HEK293T (cell line): ENCODE data around the gene MMP3.

Source experiments
- FOXA1 ChIP-seq: fragments of 450-650 bp; IDR thresholded peaks from 2 replicates; pipeline ENCODE4 v1.6.1; 2016; ENCODE audit warnings: mild to moderate bottlenecking
- FOXK2 ChIP-seq: fragments of 450-650 bp; IDR thresholded peaks from 2 replicates; pipeline ENCODE4 v1.6.1; 2016; ENCODE audit warnings: mild to moderate bottlenecking
- FOXM1 ChIP-seq: fragments of 450-650 bp; IDR thresholded peaks from 2 replicates; pipeline ENCODE4 v1.6.1; 2017; ENCODE audit warnings: mild to moderate bottlenecking, borderline replicate concordance
- LEF1 ChIP-seq: fragments of 450-650 bp; IDR thresholded peaks from 2 replicates; pipeline ENCODE4 v1.6.1; 2017; ENCODE audit warnings: mild to moderate bottlenecking, borderline replicate concordance
- NFRKB ChIP-seq: fragments of 450-650 bp; IDR thresholded peaks from 2 replicates; pipeline ENCODE4 v1.6.1; 2016; ENCODE audit warnings: mild to moderate bottlenecking, moderate library complexity
- TARDBP ChIP-seq: fragments of 450-650 bp; IDR thresholded peaks from 2 replicates; pipeline ENCODE4 v1.6.1; 2016
- ZNF384 ChIP-seq: fragments of 450-650 bp; IDR thresholded peaks from 2 replicates; pipeline ENCODE4 v1.6.1; 2016
- TF ChIP-seq, protein P1 (sequence below): fragments of 450-650 bp; IDR thresholded peaks from 2 replicates; pipeline ENCODE4 v1.6.1; 2016

DNA sequence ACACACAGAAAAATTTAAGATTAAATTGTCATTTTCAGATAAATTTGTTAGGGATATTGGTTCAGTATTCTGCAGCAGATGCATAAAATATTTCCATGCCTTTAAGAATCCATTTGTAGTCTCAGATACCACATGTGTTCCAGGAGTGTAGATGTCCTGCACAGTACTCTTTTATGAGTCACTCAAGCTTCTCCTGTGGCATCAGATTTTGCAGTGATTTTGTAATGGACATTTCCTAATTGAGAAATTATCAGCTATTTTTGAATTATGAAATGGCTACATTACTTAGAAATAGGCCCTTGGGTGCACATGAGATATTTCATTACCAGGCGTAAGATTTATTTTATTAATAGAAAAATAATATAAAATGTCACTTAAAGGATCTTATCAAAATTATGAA is 18.9 kb downstream of the MMP3 start:
- TF ChIP-seq ZNF384 (no peak), TARDBP (no peak), LEF1 (no peak), FOXK2 (no peak), FOXA1 (no peak), FOXM1 (no peak), NFRKB (no peak)
- TF ChIP-seq, protein P1, sequence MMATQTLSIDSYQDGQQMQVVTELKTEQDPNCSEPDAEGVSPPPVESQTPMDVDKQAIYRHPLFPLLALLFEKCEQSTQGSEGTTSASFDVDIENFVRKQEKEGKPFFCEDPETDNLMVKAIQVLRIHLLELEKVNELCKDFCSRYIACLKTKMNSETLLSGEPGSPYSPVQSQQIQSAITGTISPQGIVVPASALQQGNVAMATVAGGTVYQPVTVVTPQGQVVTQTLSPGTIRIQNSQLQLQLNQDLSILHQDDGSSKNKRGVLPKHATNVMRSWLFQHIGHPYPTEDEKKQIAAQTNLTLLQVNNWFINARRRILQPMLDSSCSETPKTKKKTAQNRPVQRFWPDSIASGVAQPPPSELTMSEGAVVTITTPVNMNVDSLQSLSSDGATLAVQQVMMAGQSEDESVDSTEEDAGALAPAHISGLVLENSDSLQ = no peak
